Vagina (tissue), 2 donors: ENCODE measurements around the gene TNNI3.

ENCODE experiments used
- CTCF ChIP-seq, 3 experiments: fragments of 450-650 bp in 2 of 3; fragments of 200-600 bp in 1 of 3; sonication (generic) in 1 of 3; IDR thresholded peaks; one replicate each; pipeline ENCODE4 v1.5.1; 2017 to 2019; ENCODE audit warnings: antibody characterized with exemption in 3 of 3, mild to moderate bottlenecking in 2 of 3, moderate library complexity in 2 of 3
- POLR2A ChIP-seq, 2 donors: fragments of 450-650 bp; IDR thresholded peaks; one replicate each; pipeline ENCODE4 v1.6.1; 2017; ENCODE audit warnings: antibody characterized with exemption in 2 of 2, mild to moderate bottlenecking in 2 of 2, moderate library complexity in 2 of 2
- POLR2AphosphoS5 ChIP-seq, 2 donors: sonication (generic); formaldehyde crosslinking; IDR thresholded peaks; one replicate each; pipeline ENCODE4 v1.9.0; 2017; ENCODE audit warnings: antibody characterized with exemption in 2 of 2, mild to moderate bottlenecking in 2 of 2, low read depth in 1 of 2; ENCODE audit not compliant: insufficient read depth in 1 of 2

GRCh38 chr19:55133639-55134444 is 23.7 kb downstream of the TNNI3 start:
- TF ChIP-seq CTCF (IDR thresholded peaks at IDR 0.05) (no peak), POLR2A (IDR thresholded peaks at IDR 0.05) (no peak), POLR2AphosphoS5 (IDR thresholded peaks at IDR 0.05; ENCODE audit: insufficient read depth in 1 of 2, low read depth in 1 of 2) (no peak)
